ENCODE data around the gene OXLD1. TPM values are rescaled to one million over a fixed set of nuclear protein-coding genes. Genes with fewer than 3 reads are reported as not detected.

The OXLD1 gene
- total RNA-seq, 1 experiment from 2014 or later: 75.9 TPM

DNA sequence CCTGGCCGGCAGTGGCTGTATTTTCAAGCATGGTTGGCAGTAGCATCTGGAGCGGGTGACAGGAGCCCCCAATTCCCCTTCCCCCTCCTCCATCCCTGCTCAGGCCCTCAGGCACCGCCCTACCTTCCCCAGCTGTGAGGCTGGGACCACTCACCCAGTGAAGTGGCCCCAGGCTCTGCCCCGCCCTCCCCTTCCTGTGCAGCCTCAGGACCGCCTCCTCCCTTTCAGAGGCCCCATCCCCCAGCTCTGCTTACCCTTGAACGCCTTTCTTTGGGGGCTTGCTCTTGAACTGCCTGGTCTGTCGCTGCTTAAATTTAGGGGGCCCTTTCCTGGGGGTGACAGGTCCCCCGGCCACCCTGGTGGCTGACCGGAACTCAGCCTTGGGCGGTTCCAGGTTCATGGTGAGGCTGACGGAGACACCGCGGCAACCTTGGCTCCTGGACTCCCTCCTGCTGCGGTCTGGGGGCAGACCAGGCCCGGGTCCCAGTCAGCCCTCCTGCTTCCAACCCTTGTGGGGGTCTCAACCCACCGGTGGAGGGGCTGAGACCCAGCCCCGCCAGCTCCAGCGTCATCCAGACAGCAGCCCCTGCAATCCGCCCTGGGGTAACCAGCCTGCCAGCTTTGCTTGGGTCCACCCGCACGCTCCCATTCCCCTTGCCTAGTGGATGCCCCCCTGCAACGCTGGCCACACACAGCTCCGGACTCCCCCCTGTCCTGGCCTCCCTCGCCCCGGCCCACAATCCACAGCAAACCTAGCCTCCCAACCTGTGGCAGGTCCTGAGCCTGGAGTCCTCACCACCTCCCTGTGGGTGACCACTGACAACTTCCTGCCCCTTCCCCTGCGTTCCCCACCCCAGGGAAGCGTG lies 13.3 kb downstream of the OXLD1 start:
- H3K4me2 ChIP-seq (ENCODE audit: low read length): no peak overlapping the region
- H3K27ac ChIP-seq (ENCODE audit: low read depth, low read length): no peak overlapping the region
- H3K9ac ChIP-seq (ENCODE audit: low read length): no peak overlapping the region
- POLR2A ChIA-PET: no interaction called here
- H3K36me3 ChIP-seq (ENCODE audit: control insufficient read depth in 1 of 2, insufficient read depth in 2 of 2, low read length in 2 of 2): no peaks in the 10 kb centered on the region
- H3K4me1 ChIP-seq (ENCODE audit: control insufficient read depth in 1 of 2, insufficient read depth in 2 of 2, low read length in 2 of 2): peaks cover 7 to 19% of the 10 kb centered on the region in 2 experiments; a peak in 3 of 4 replicates
- DNase-seq (ENCODE audit: low read depth, low spot score) (no peak), ATAC-seq (no peak)
- H3K79me2 ChIP-seq (ENCODE audit: insufficient read depth, low read length): no peaks in the 10 kb centered on the region
- H3K4me3 ChIP-seq (replicated peaks in 1 of 2; ENCODE audit: low read depth in 1 of 2, low read length in 2 of 2): no peak overlapping the region
- H2AFZ ChIP-seq (ENCODE audit: low read depth, low read length, poor library complexity, severe bottlenecking): no peak overlapping the region
- H3K27me3 ChIP-seq (ENCODE audit: insufficient read depth, low read length): no peaks in the 10 kb centered on the region
- intact Hi-C loops (cut with micrococcal nuclease): no loop called here
- peaks cover 0 to 5% of the 10 kb centered on the region in 2 experiments; a peak in 1 of 4 replicates for H3K9me3 ChIP-seq (ENCODE audit: control insufficient read depth in 1 of 2, insufficient read depth in 1 of 2, low read depth in 1 of 2, low read length in 2 of 2)
- RAD21 ChIA-PET (ENCODE audit: low non-redundant PET in 1 of 2, low total read pairs in 2 of 2, uncharacterized antibody in 2 of 2, unreplicated experiment in 2 of 2): no interaction called here
- CTCF ChIA-PET: no interaction called here
- BruUV-seq (replicated peaks): no TSS peak
- TF ChIP-seq SRF (IDR thresholded peaks at IDR 0.05; ENCODE audit: low read depth) (no peak), YY1 (IDR thresholded peaks at IDR 0.05; ENCODE audit: extremely low read depth, insufficient replicate concordance, low read depth, low read length) (no peak), EZH2 (IDR thresholded peaks at IDR 0.05) (no peak)
- no peaks in the 10 kb centered on the region for H4K20me1 ChIP-seq (ENCODE audit: insufficient read depth)
- no peaks in the 10 kb centered on the region for H3K9me2 ChIP-seq (ENCODE audit: insufficient read depth)

GRCh38 chr17:81651692-81652091 lies 14.7 kb downstream of the OXLD1 start:
- DNase-seq (ENCODE audit: low read depth, low spot score) (no peak), ATAC-seq (peak; percentile 78)
- POLR2A ChIA-PET: no interaction called here
- Histone ChIP-seq H3K9ac (ENCODE audit: low read length) (no peak overlapping the region), H4K20me1 (ENCODE audit: insufficient read depth) (no peaks in the 10 kb centered on the region), H3K79me2 (ENCODE audit: insufficient read depth, low read length) (no peaks in the 10 kb centered on the region), H3K27ac (ENCODE audit: low read depth, low read length) (no peak overlapping the region; the same call in 1 of the 2 replicates), H3K4me1 (ENCODE audit: control insufficient read depth in 1 of 2, insufficient read depth in 2 of 2, low read length in 2 of 2) (peaks cover 7 to 19% of the 10 kb centered on the region in 2 experiments; a peak in 3 of 4 replicates), H3K9me3 (ENCODE audit: control insufficient read depth in 1 of 2, insufficient read depth in 1 of 2, low read depth in 1 of 2, low read length in 2 of 2) (peaks cover 0 to 5% of the 10 kb centered on the region in 2 experiments; a peak in 1 of 4 replicates), H3K27me3 (ENCODE audit: insufficient read depth, low read length) (no peaks in the 10 kb centered on the region), H3K4me2 (ENCODE audit: low read length) (peak overlapping the region; percentile 49), H3K9me2 (ENCODE audit: insufficient read depth) (no peaks in the 10 kb centered on the region), H3K4me3 (replicated peaks in 1 of 2; ENCODE audit: low read depth in 1 of 2, low read length in 2 of 2) (no peak overlapping the region), H3K36me3 (ENCODE audit: control insufficient read depth in 1 of 2, insufficient read depth in 2 of 2, low read length in 2 of 2) (no peaks in the 10 kb centered on the region), H2AFZ (ENCODE audit: low read depth, low read length, poor library complexity, severe bottlenecking) (no peak overlapping the region)
- RAD21 ChIA-PET (ENCODE audit: low non-redundant PET in 1 of 2, low total read pairs in 2 of 2, uncharacterized antibody in 2 of 2, unreplicated experiment in 2 of 2): no interaction called here
- CTCF ChIA-PET: no interaction called here
- BruUV-seq (replicated peaks): no TSS peak
- intact Hi-C loops (cut with micrococcal nuclease): no loop called here
- TF ChIP-seq RAD21 (IDR thresholded peaks at IDR 0.05; ENCODE audit: low read depth) (no peak), CEBPB (IDR thresholded peaks at IDR 0.05; ENCODE audit: low read depth) (no peak), ELF1 (IDR thresholded peaks at IDR 0.05; ENCODE audit: borderline replicate concordance, low read depth) (no peak), YY1 (IDR thresholded peaks at IDR 0.05; ENCODE audit: extremely low read depth, insufficient replicate concordance, low read depth, low read length) (no peak), ZFX (IDR thresholded peaks at IDR 0.05) (no peak), CBX3 (IDR thresholded peaks at IDR 0.05; ENCODE audit: low read depth) (no peak), SP1 (IDR thresholded peaks at IDR 0.05; ENCODE audit: low read depth) (no peak), POLR2AphosphoS5 (IDR thresholded peaks at IDR 0.05; ENCODE audit: low read depth, low read length) (no peak), EGR1 (IDR thresholded peaks at IDR 0.05; ENCODE audit: low read depth) (no peak), REST (IDR thresholded peaks at IDR 0.05; ENCODE audit: low read depth) (no peak), SRF (IDR thresholded peaks at IDR 0.05; ENCODE audit: low read depth) (no peak), POLR2A (IDR thresholded peaks at IDR 0.05; ENCODE audit: borderline replicate concordance, extremely low read depth, insufficient read depth, insufficient read length) (no peak)
- TF ChIP-seq, protein P1, sequence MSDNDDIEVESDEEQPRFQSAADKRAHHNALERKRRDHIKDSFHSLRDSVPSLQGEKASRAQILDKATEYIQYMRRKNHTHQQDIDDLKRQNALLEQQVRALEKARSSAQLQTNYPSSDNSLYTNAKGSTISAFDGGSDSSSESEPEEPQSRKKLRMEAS (IDR thresholded peaks at IDR 0.05): no peak
- TF ChIP-seq, protein P2, sequence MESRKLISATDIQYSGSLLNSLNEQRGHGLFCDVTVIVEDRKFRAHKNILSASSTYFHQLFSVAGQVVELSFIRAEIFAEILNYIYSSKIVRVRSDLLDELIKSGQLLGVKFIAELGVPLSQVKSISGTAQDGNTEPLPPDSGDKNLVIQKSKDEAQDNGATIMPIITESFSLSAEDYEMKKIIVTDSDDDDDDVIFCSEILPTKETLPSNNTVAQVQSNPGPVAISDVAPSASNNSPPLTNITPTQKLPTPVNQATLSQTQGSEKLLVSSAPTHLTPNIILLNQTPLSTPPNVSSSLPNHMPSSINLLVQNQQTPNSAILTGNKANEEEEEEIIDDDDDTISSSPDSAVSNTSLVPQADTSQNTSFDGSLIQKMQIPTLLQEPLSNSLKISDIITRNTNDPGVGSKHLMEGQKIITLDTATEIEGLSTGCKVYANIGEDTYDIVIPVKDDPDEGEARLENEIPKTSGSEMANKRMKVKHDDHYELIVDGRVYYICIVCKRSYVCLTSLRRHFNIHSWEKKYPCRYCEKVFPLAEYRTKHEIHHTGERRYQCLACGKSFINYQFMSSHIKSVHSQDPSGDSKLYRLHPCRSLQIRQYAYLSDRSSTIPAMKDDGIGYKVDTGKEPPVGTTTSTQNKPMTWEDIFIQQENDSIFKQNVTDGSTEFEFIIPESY (IDR thresholded peaks at IDR 0.05; ENCODE audit: extremely low read depth, insufficient replicate concordance, low read length): no peak

Measured in HCT116 (cell line).